H1 (cell line): ENCODE measurements around the gene PPP6R1. TPM values are rescaled to one million over a fixed set of nuclear protein-coding genes. Genes with fewer than 3 reads are reported as not detected.

Experiments used
- CBX5 ChIP-seq: fragments of 300-800, 300-1000 bp; sonication (generic); IDR thresholded peaks from 2 replicates; pipeline ENCODE4 v1.7.1; 2016; ENCODE audit warnings: antibody characterized with exemption, low read length, low read depth
- CBX8 ChIP-seq: fragments of 300-800, 300-1000 bp; sonication (generic); IDR thresholded peaks from 2 replicates; pipeline ENCODE4 v1.7.1; 2016; ENCODE audit warnings: low read depth, low read length, borderline replicate concordance
- CHD1 ChIP-seq: IDR thresholded peaks from 2 replicates; pipeline ENCODE4 v1.6.1; 2012; ENCODE audit warnings: low read depth, low read length, improper control_type of control experiment
- CHD7 ChIP-seq: fragments of 300-600 bp; sonication (generic); IDR thresholded peaks from 2 replicates; pipeline ENCODE4 v1.7.1; 2012; ENCODE audit warnings: low read length, moderate library complexity, mild to moderate bottlenecking, inconsistent platforms; ENCODE audit not compliant: insufficient replicate concordance
- EZH2 ChIP-seq: fragments of 200-600 bp; sonication (generic); IDR thresholded peaks from 2 replicates; pipeline ENCODE4 v1.7.1; 2012; ENCODE audit warnings: low read depth, mild to moderate bottlenecking, moderate library complexity, low read length, inconsistent platforms; ENCODE audit not compliant: severe bottlenecking
- FOSL1 ChIP-seq: IDR thresholded peaks from 2 replicates; pipeline ENCODE4 v1.6.1; 2011; ENCODE audit warnings: mild to moderate bottlenecking, low read depth, low read length, moderate library complexity; ENCODE audit not compliant: insufficient read depth
- YY1 ChIP-seq: IDR thresholded peaks from 2 replicates; pipeline ENCODE4 v1.6.1; 2011; ENCODE audit warnings: low read depth, mild to moderate bottlenecking, low read length
- polyA plus RNA-seq, 7 experiments: library from polyadenylated mRNA; depleted of rRNA in 3 of 7; stranded (reverse) in 5 of 7; unstranded in 2 of 7; fragments of >200 nt in 5 of 7; fragments of 200-250 nt in 2 of 7; gene quantifications; 1 replicate in 5 of 7; 2 replicates in 1 of 7; 4 replicates in 1 of 7; pipeline versions ENCODE4 v1.2.1 to v1.2.3, GENCODE V29; 2011 to 2013; ENCODE audit warnings: missing spikeins in 2 of 7, mixed read lengths in 2 of 7
- total RNA-seq: library from RNA; stranded (reverse); fragmentation: NEBNext Ultra II Directional; extraction: Animal tissue kit (Norgen Biotek cat#: 25700); gene quantifications from 2 replicates; pipeline ENCODE4 v1.2.1, GENCODE V29; 2021

The PPP6R1 gene
- total and polyA plus RNA-seq, 2 of the 8 experiments (the other 6 are each of a cell fraction or from before 2014, with no cell fraction given): 36.4 to 74.4 TPM

DNA sequence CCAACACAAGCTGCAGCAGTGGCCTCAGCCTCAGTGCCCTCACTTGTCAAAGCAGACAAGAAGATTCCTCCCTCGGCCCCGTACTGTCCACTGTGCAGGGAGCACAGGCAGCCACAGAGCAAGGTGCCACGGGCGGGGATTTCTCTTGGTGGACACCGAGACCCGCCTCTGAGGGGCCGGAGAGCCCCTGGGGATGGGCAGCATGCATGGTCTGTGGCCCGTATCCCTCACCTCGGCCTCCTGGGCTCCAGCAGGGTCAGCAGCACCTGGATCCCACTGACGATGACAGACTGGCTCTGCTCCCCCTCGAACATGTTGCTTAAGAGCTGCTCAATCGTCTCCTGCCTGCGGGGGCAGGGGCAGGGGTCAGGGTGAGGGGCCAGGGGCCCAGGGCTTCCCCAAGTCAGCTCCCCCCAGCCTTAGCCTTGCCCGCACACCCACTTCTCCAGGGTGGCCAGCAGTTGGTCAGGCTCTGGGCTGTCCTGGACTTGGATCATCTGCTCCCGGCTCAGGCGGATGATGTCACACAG is 16.8 kb downstream of the PPP6R1 start (continued):
- TF ChIP-seq CHD7 (no peak), CBX8 (no peak), YY1 (no peak), CHD1 (no peak), CBX5 (no peak), FOSL1 (no peak), EZH2 (no peak)
- TF ChIP-seq, all 59 proteins: peak for 0
